HepG2 (cell line): ENCODE measurements around the gene MED12L.

ENCODE experiments used
- CBFB ChIP-seq: sonication (generic); formaldehyde crosslinking; IDR thresholded peaks from 2 replicates; pipeline ENCODE4 v1.4.0; 2020; ENCODE audit warnings: missing genetic modification reagents
- CREB1 ChIP-seq, 2 experiments: fragments of 450-650 bp in 1 of 2; IDR thresholded peaks; 2 replicates each; pipeline ENCODE4 v1.6.1; 2016 to 2017; ENCODE audit warnings: control low read depth in 1 of 2, mild to moderate bottlenecking in 1 of 2, missing compliant biosample characterization in 1 of 2, missing genetic modification characterization in 1 of 2
- E2F5 ChIP-seq: sonication (generic); formaldehyde crosslinking; conservative IDR thresholded peaks from 2 replicates; pipeline ENCODE4 v1.4.0; 2020; ENCODE audit warnings: missing genetic modification reagents
- JDP2 ChIP-seq: sonication (generic); formaldehyde crosslinking; IDR thresholded peaks from 2 replicates; pipeline ENCODE4 v1.8.1; 2022; ENCODE audit warnings: missing genetic modification reagents, borderline replicate concordance
- MAFK ChIP-seq, 2 experiments: IDR thresholded peaks in 1 of 2; conservative IDR thresholded peaks in 1 of 2; 2 replicates each; pipeline ENCODE4 v1.6.1; 2011; ENCODE audit warnings: improper control_type of control experiment in 2 of 2, low read length in 2 of 2
- ZBTB26 ChIP-seq: IDR thresholded peaks from 2 replicates; pipeline ENCODE4 v1.6.1; 2016; ENCODE audit warnings: missing compliant biosample characterization, missing genetic modification reagents, borderline replicate concordance

DNA sequence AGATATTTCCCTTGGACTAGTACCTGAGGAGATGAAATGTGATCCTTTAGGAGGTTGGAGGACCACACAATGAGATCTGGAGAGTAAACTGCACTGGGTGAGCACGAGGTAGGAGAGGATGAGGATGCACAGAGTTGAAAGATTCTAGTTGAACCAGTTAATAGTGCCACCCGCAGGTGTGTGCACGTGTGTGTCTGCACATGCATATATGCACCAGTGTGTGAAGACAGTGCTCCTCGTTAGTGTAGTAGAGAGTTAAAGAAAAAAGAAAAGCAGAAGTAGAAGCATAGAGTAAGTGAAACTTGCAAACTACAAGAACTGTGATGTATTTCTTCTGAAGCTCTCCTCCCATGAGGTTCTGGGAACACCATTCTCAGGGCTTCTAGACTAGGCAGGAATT lies 8.4 kb downstream of the MED12L start:
- no peak for TF ChIP-seq CBFB (CRISPR knock-in tag)
- no peak for TF ChIP-seq E2F5 (CRISPR knock-in tag)
- TF ChIP-seq JDP2 (CRISPR knock-in tag) = no peak
- TF ChIP-seq MAFK (conservative IDR thresholded peaks at IDR 0.05 in 1 of 2, IDR thresholded peaks at IDR 0.05 in 1 of 2; ENCODE audit: low read length in 2 of 2) = no peak
- TF ChIP-seq CREB1 (IDR thresholded peaks at IDR 0.05) = no peak
- TF ChIP-seq CREB1 (CRISPR knock-in tag; IDR thresholded peaks at IDR 0.05) = no peak
- no peak for TF ChIP-seq ZBTB26 (CRISPR knock-in tag)
